CD14-positive monocyte (primary cell): Measurements from ENCODE around the gene ABAT. TPM values are rescaled to one million over a fixed set of nuclear protein-coding genes. Genes with fewer than 3 reads are reported as not detected.

Experiments used
- DNase-seq, 3 donors: peaks; one replicate each; pipeline ENCODE4 v3.0.0-alpha.2; 2011 to 2022
- H2AFZ ChIP-seq: 2 replicates; pipeline ENCODE4 v1.6.0; 2012; ENCODE audit warnings: mild to moderate bottlenecking, low read depth, low read length, inconsistent platforms; ENCODE audit not compliant: insufficient read depth, poor library complexity, severe bottlenecking
- H3K27ac ChIP-seq, 2 donors: 1 replicate in 1 of 2; 2 replicates in 1 of 2; pipeline ENCODE4 v1.5.1; 2012 to 2013; ENCODE audit warnings: low read length in 2 of 2, control low read depth in 1 of 2, inconsistent platforms in 1 of 2, low read depth in 1 of 2, mild to moderate bottlenecking in 1 of 2
- H3K27me3 ChIP-seq, 2 donors: one replicate each; pipeline versions ENCODE4 v1.6.0 to v1.6.1; 2011 to 2013; ENCODE audit warnings: low read length in 2 of 2; ENCODE audit not compliant: control insufficient read depth in 2 of 2, insufficient read depth in 2 of 2
- H3K36me3 ChIP-seq, 2 donors: replicated peaks in 1 of 2; 1 replicate in 1 of 2; 2 replicates in 1 of 2; pipeline versions ENCODE4 v1.5.1 to v1.6.1; 2012 to 2013; ENCODE audit warnings: low read length in 2 of 2, control low read depth in 1 of 2, inconsistent platforms in 1 of 2, mild to moderate bottlenecking in 1 of 2; ENCODE audit not compliant: insufficient read depth in 2 of 2, control insufficient read depth in 1 of 2
- H3K4me1 ChIP-seq, 2 donors: 1 replicate in 1 of 2; 2 replicates in 1 of 2; pipeline versions ENCODE4 v1.5.1 to v1.6.1; 2012 to 2013; ENCODE audit warnings: low read length in 2 of 2, control low read depth in 1 of 2, inconsistent platforms in 1 of 2, mild to moderate bottlenecking in 1 of 2, moderate library complexity in 1 of 2; ENCODE audit not compliant: insufficient read depth in 2 of 2, control insufficient read depth in 1 of 2
- H3K4me2 ChIP-seq: replicated peaks from 2 replicates; pipeline ENCODE3; 2012; ENCODE audit warnings: low read length, moderate library complexity, mild to moderate bottlenecking; ENCODE audit not compliant: poor library complexity, severe bottlenecking; ENCODE audit errors: extremely low read depth
- H3K4me3 ChIP-seq, 3 experiments: fragments of 200-600 bp in 1 of 3; sonication (generic) in 1 of 3; replicated peaks in 1 of 3; 1 replicate in 2 of 3; 2 replicates in 1 of 3; pipeline ENCODE4 v1.5.1; 2011 to 2013; ENCODE audit warnings: low read length in 3 of 3, mild to moderate bottlenecking in 3 of 3, control low read depth in 2 of 3, low read depth in 2 of 3, inconsistent platforms in 1 of 3, moderate library complexity in 1 of 3
- H3K79me2 ChIP-seq: 2 replicates; pipeline ENCODE4 v1.6.0; 2012; ENCODE audit warnings: mild to moderate bottlenecking, control low read depth, inconsistent platforms, low read length, moderate library complexity; ENCODE audit not compliant: insufficient read depth
- H3K9ac ChIP-seq: 2 replicates; pipeline ENCODE4 v1.6.0; 2017; ENCODE audit warnings: low read length, mild to moderate bottlenecking; ENCODE audit not compliant: insufficient read depth, poor library complexity, severe bottlenecking
- H3K9me3 ChIP-seq, 2 donors: replicated peaks in 1 of 2; 1 replicate in 1 of 2; 2 replicates in 1 of 2; pipeline versions ENCODE4 v1.5.1 to v1.6.1; 2012 to 2013; ENCODE audit warnings: low read length in 2 of 2, control low read depth in 1 of 2; ENCODE audit not compliant: control insufficient read depth in 1 of 2, insufficient read depth in 1 of 2
- H4K20me1 ChIP-seq: 2 replicates; pipeline ENCODE4 v1.6.0; 2012; ENCODE audit warnings: mild to moderate bottlenecking, low read length, control low read depth, moderate library complexity; ENCODE audit not compliant: insufficient read depth
- H3K27ac Mint-ChIP-seq, 7 donors: one replicate each; pipeline ENCODE4 v1.8.0; 2020; ENCODE audit warnings: mild to moderate bottlenecking in 7 of 7, mixed read lengths in 7 of 7, moderate library complexity in 6 of 7, inconsistent platforms in 2 of 7
- H3K27me3 Mint-ChIP-seq, 3 donors: one replicate each; pipeline ENCODE4 v1.8.0; 2021 to 2022; ENCODE audit warnings: low read depth in 3 of 3, mild to moderate bottlenecking in 3 of 3, mixed read lengths in 3 of 3, moderate library complexity in 3 of 3, inconsistent platforms in 1 of 3
- H3K36me3 Mint-ChIP-seq, 2 donors: one replicate each; pipeline ENCODE4 v1.8.0; 2020; ENCODE audit warnings: mixed read lengths in 2 of 2, inconsistent platforms in 1 of 2, mild to moderate bottlenecking in 1 of 2
- H3K4me1 Mint-ChIP-seq: one replicate; pipeline ENCODE4 v1.8.0; 2020; ENCODE audit warnings: mild to moderate bottlenecking, mixed read lengths
- H3K4me3 Mint-ChIP-seq, 2 donors: one replicate each; pipeline ENCODE4 v1.8.0; 2020; ENCODE audit warnings: mild to moderate bottlenecking in 2 of 2, mixed read lengths in 2 of 2, moderate library complexity in 1 of 2
- H3K9me3 Mint-ChIP-seq, 7 donors: one replicate each; pipeline ENCODE4 v1.8.0; 2020 to 2022; ENCODE audit warnings: mixed read lengths in 7 of 7, mild to moderate bottlenecking in 6 of 7, moderate library complexity in 6 of 7, inconsistent platforms in 2 of 7
- WGBS: methylation state at CpG from one replicate; pipeline ENCODE4 v1.1.5; 2013; ENCODE audit warnings: missing lambda C conversion rate; ENCODE audit not compliant: insufficient coverage; 5-methylcytosine and 5-hydroxymethylcytosine counted together
- intact Hi-C, 2 donors: fragments of 100-400 bp; cut with micrococcal nuclease; formaldehyde crosslinking; loops; one replicate each; pipeline versions ENCODE4 v1.15.0 to v1.15.1; 2023
- polyA plus RNA-seq, 3 donors: library from polyadenylated mRNA; depleted of rRNA in 1 of 3; unstranded in 2 of 3; stranded (reverse) in 1 of 3; fragments of 300-500 nt in 2 of 3; fragments of >200 nt in 1 of 3; fragmentation: Illumina TruSeq in 2 of 3; gene quantifications; 1 replicate in 2 of 3; 2 replicates in 1 of 3; pipeline ENCODE4 v1.2.3, GENCODE V29; 2012 to 2021
- TF ChIP-seq, protein P1 (sequence below): fragments of 200-600 bp; IDR thresholded peaks from one replicate; pipeline ENCODE4 v1.8.0; 2022; ENCODE audit warnings: antibody characterized with exemption, mild to moderate bottlenecking

The ABAT gene
- polyA plus RNA-seq, 3 donors, result 4.9 to 11.8 (median 8.7) TPM

GRCh38 chr16:8642146-8642545 is 32.3 kb upstream of the ABAT start:
- H3K27me3 Mint-ChIP-seq, result peaks cover 0 to 2% (median 0%) of the 10 kb centered on the region in 3 donors
- Histone ChIP-seq H3K4me1 (peaks cover 28% of the 10 kb centered on the region in 2 donors), H3K36me3 (peaks cover 67 to 74% of the 10 kb centered on the region in 2 donors), H3K9me3 (no peaks in the 10 kb centered on the region), H3K4me3 (no peak overlapping the region), H3K27me3 (no peaks in the 10 kb centered on the region), H2AFZ (no peak overlapping the region), H3K79me2 (peaks cover 15% of the 10 kb centered on the region), H3K27ac (peak overlapping the region in 1 of 2 donors; percentile 65), H4K20me1 (no peaks in the 10 kb centered on the region), H3K4me2 (no peak overlapping the region), H3K9ac (no peak overlapping the region)
- TF ChIP-seq, protein P1, sequence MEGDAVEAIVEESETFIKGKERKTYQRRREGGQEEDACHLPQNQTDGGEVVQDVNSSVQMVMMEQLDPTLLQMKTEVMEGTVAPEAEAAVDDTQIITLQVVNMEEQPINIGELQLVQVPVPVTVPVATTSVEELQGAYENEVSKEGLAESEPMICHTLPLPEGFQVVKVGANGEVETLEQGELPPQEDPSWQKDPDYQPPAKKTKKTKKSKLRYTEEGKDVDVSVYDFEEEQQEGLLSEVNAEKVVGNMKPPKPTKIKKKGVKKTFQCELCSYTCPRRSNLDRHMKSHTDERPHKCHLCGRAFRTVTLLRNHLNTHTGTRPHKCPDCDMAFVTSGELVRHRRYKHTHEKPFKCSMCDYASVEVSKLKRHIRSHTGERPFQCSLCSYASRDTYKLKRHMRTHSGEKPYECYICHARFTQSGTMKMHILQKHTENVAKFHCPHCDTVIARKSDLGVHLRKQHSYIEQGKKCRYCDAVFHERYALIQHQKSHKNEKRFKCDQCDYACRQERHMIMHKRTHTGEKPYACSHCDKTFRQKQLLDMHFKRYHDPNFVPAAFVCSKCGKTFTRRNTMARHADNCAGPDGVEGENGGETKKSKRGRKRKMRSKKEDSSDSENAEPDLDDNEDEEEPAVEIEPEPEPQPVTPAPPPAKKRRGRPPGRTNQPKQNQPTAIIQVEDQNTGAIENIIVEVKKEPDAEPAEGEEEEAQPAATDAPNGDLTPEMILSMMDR, result no peak
- peak overlapping the region in 6 of 7 donors; percentile 1 to 96 (median 50) for H3K27ac Mint-ChIP-seq
- intact Hi-C loops, result loop anchor here in 1 of 2 donors (5.0 kb wide), 1 partner anchor 75 kb away; no protein-coding TSS in a partner anchor
- H3K36me3 Mint-ChIP-seq, result peaks cover 84 to 88% of the 10 kb centered on the region in 2 donors
- 73% methylated on average over 16 of the region's 16 CpGs for WGBS
- no peak overlapping the region for H3K4me3 Mint-ChIP-seq
- H3K9me3 Mint-ChIP-seq, result no peaks in the 10 kb centered on the region
- DNase-seq, result no peak
- peaks cover 37% of the 10 kb centered on the region for H3K4me1 Mint-ChIP-seq

DNA sequence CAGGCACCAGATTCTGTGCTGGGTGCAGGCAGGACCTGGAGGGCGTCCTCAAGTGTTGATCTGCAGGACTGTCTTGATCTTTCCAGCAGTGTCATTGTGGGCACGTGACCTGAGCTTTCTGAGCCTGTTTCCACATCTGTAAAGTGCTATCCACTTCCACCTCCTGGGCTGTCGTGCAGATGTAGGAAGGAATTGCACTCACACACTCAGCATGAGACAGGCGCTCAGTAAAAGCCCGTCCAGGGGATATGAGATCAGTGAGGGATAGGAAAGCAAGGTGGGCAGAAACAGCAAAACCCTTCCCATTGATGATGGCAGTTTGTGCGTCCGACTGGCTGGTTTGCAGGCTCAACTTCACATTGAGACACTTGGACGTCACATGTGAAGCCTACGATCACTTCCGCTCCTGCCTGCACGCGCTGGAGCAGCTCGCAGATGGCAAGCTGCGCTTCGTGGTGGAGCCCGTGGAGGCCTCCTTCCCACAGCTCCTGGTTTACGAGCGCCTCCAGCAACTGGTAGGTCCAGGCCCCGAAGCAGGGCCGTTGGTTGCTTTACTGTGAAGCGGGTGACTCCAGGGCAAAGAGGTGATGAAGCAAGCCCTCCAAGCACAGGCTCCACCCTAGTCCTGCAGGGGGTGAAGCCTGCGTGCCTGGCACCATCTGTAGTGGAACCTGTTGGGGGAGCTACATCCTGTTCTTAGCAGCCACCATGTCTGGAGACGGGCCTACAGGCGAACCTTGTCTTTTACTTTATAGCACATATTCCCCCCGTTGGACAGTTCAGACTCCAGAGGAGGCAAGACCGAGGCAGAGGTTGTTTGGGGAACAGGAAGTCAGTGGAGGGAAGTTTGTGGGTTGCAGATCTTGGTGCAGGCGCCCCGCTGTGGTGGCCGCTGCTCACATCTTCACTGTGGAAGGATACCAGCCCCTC is 29.9 kb upstream of the ABAT start:
- peaks cover 62 to 71% of the 10 kb centered on the region in 2 donors for H3K36me3 ChIP-seq
- intact Hi-C loops, result loop anchor here (5.0 kb wide), 2 partner anchors 72 to 77 kb away; no protein-coding TSS in a partner anchor
- no peaks in the 10 kb centered on the region for H3K9me3 ChIP-seq
- Mint-ChIP-seq H3K4me3 (peak overlapping the region; percentile 75 to 94), H3K27me3 (peaks cover 0 to 2% (median 0%) of the 10 kb centered on the region in 3 donors), H3K36me3 (peaks cover 81 to 87% of the 10 kb centered on the region in 2 donors), H3K27ac (peak overlapping the region; percentile 96 to 98 (median 98)), H3K4me1 (peaks cover 37% of the 10 kb centered on the region), H3K9me3 (no peaks in the 10 kb centered on the region)
- peak; percentile 81 to 86 (median 84) for DNase-seq
- H3K4me3 ChIP-seq, result peak overlapping the region; percentile 35 to 62 (median 35)
- peaks cover 15% of the 10 kb centered on the region for H3K79me2 ChIP-seq
- H4K20me1 ChIP-seq, result no peaks in the 10 kb centered on the region
- H3K27ac ChIP-seq, result peak overlapping the region; percentile 93 to 95
- H3K27me3 ChIP-seq, result no peaks in the 10 kb centered on the region
- H3K4me2 ChIP-seq, result peak overlapping the region; percentile 70
- H3K9ac ChIP-seq, result peak overlapping the region; percentile 70
- WGBS, result 15% methylated on average over 18 of the region's 29 CpGs
- peaks cover 28% of the 10 kb centered on the region in 2 donors for H3K4me1 ChIP-seq
- H2AFZ ChIP-seq, result peak overlapping the region; percentile 50
- TF ChIP-seq, protein P1, result peak; percentile 68
